Astrocyte of the hippocampus (primary cell): ENCODE data around the gene AKR1C1.
"Not testable (repeated sequence)": the region's sequence is repeated elsewhere in the genome, so short reads cannot be mapped to it uniquely, and the experiment has no call there.

ENCODE experiments used
- DNase-seq: peaks from one replicate; pipeline ENCODE4 v3.0.0; 2011; ENCODE audit warnings: low read depth, low spot score

The AKR1C1 gene

DNA sequence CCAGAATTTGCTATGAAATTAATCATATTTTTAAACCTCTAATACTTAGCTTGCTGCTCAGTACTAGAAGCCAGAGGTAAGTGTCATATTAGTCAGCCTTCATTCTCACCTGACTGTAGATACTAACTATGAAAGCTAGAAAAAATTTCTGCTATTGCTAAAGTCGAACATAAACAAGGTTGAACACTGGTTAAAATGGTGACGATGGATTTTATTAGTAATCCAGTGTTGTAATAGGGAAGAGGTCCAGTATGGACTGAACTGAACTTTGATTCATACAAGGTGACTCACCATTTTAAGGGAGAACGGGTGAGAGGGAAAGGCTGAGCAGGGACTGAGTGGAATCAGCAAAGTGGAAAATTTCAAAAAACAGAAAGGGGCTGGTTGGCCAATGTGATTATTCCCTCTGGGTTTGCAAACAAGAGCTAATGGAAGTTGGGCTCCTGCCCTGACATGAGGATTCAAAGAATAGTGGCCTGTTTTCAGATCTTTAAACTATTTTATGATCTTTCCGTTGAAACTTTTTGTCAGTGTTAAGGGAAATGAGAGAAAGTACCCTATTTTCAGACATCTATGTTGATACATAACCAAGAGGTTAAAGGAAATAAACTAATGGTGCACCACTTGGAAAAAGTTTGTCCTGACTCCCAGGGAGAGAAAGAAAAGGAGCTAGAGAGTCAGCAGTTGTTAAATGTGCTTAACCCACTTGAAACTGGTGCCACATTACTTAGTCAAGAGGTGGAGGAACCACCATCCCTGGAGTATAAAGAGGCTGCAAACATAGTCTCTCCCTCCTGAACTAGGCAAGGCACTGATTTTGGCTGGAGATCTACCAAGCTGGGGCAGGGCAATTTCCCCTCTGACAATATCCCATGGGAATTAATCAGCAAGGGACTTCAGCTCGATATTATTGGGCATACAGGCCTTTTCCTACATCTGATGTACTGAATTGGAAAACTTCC lies 15.3 kb upstream of the AKR1C1 start:
- DNase-seq = peak; percentile 74

DNA sequence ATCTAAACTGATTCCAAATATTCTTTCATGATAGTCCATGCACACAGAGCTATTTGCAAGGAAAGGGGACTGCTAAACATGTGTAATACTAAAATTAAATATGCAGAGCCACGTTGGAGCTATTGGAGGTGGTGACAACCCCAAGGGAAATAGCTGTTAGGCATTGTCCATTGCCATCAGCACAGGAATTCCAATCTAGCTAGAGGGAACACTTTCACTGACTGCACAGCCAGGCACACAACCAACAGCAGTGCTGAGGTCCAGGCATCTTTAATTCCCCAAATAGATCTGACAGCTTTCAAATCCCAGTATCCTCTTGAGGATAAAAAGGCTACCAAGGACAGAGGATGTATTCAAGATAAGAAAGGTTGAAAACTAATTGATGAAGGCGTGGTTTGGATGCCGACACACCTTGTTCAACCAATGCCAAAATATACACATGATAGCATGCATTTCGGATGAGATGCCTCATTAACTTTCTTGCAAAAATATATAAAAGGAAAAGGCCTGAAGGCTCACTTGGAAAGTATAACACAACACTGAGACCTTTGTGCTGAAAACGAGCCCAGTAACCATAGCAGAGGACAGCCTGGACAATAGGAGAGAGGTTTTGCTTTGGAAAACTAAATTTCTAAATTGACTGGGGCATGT lies 11.6 kb upstream of the AKR1C1 start:
- DNase-seq = peak; percentile 26

DNA sequence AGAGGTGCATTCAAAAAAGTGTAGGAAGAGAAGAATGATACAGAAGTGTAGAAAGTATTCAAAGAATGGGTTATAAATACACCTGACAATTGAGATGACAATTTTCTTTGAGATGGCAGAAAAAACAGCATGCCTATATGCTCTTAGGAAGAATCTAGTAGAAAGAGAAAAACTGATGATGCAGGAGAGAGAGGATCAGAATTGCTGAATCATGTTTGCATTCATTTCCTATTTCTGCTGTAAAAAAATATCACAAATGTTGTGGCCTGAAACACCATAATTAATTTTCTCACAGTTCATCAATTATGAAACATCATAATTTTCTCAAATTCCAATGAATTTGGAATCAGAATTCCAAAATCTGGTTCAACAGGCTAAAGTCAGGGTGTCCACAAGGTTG lies 9.8 kb upstream of the AKR1C1 start:
- no peak for DNase-seq

- not testable (repeated sequence) for DNase-seq
These were observed 7.1 kb upstream of the AKR1C1 start for GRCh38 chr10:4956088-4956487.

GRCh38 chr10:4956955-4957645 lies 6.1 kb upstream of the AKR1C1 start:
- DNase-seq = not testable (repeated sequence)

DNA sequence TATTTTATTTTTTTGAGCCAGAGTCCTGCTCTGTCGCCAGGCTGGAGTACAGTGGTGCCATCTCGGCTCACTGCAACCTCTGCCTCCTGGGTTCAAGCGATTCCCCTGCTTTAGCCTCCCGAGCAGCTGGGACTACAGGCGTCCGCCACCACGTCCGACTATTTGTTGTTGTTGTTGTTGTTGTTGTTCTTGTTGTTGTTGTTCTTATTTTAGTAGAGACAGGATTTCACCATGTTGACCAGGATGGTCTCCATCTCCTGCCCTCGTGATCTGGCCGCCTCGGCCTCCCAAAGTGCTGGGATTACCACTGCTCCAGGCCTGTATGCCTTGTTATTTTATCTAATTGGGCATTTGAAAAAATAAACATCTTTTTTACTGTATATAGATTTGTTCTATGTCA lies 1.7 kb upstream of the AKR1C1 start:
- not testable (repeated sequence) for DNase-seq

DNA sequence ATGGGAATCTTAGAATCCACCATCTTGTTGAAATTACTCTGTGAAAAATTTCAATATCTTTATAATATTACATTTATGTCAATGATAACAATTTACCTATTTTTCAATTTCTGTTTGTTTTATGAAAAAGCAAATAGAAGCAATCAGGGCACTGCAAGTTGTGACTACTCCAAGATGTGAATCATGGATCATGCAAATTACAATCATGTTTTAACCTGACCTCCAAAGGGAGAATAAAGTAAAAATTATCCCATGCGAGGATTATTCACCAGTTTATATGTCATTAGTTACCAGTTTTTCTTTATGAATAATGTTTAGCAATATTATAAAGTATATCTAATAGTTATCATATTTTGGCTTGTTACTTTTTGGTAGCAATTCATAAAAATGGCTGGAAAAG lies 907 bp upstream of the AKR1C1 start:
- not testable (repeated sequence) for DNase-seq

GRCh38 chr10:4963815-4964154 lies 570 bp downstream of the AKR1C1 start:
- not testable (repeated sequence) for DNase-seq

DNA sequence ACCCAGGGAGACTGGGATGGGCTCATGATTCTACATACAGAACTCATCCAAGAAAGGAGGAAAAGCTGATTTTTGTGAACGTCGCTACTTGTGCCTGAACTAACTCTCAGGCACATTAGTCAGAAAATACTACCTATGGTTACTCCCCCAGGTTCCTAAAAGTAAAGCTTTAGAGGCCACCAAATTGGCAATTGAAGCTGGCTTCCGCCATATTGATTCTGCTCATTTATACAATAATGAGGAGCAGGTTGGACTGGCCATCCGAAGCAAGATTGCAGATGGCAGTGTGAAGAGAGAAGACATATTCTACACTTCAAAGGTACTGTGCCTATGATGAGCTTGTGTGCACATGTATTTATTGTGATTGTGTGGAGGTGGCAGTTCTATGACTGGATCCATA lies 2.5 kb downstream of the AKR1C1 start:
- not testable (repeated sequence) for DNase-seq

- not testable (repeated sequence) for DNase-seq
These were observed 4.0 kb downstream of the AKR1C1 start for GRCh38 chr10:4967189-4967588.

GRCh38 chr10:4969289-4969688 lies 6.1 kb downstream of the AKR1C1 start:
- not testable (repeated sequence) for DNase-seq

- not testable (repeated sequence) for DNase-seq
These were observed 7.1 kb downstream of the AKR1C1 start for GRCh38 chr10:4970362-4970761.

GRCh38 chr10:4972369-4973142 lies 9.3 kb downstream of the AKR1C1 start:
- DNase-seq = not testable (repeated sequence)

GRCh38 chr10:4973294-4973693 lies 10.1 kb downstream of the AKR1C1 start:
- DNase-seq = not testable (repeated sequence)

GRCh38 chr10:4974400-4974799 lies 11.2 kb downstream of the AKR1C1 start:
- not testable (repeated sequence) for DNase-seq

- no peak for DNase-seq
These were observed 13.8 kb downstream of the AKR1C1 start for GRCh38 chr10:4977025-4977424.

DNA sequence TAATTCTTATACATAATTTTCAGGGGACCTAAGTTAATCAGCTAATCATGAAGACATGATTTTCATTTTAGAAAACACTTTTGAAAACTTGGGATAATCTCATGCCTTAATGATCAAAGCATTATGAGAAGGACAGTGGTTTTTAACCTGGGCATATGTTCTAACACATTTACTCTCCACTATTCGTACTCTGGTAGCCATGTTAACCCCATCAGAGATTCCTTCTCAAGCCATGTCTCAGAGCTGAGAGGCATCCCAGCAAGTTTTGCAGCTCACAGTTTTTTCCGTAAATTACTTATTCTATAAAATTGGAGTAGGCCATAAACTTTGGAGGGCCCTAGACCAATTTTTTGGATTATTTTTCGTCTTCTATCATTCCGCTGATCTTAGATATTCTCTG lies 15.7 kb downstream of the AKR1C1 start:
- DNase-seq = no peak

GRCh38 chr10:4980793-4981192 lies 17.6 kb downstream of the AKR1C1 start:
- no peak for DNase-seq

DNA sequence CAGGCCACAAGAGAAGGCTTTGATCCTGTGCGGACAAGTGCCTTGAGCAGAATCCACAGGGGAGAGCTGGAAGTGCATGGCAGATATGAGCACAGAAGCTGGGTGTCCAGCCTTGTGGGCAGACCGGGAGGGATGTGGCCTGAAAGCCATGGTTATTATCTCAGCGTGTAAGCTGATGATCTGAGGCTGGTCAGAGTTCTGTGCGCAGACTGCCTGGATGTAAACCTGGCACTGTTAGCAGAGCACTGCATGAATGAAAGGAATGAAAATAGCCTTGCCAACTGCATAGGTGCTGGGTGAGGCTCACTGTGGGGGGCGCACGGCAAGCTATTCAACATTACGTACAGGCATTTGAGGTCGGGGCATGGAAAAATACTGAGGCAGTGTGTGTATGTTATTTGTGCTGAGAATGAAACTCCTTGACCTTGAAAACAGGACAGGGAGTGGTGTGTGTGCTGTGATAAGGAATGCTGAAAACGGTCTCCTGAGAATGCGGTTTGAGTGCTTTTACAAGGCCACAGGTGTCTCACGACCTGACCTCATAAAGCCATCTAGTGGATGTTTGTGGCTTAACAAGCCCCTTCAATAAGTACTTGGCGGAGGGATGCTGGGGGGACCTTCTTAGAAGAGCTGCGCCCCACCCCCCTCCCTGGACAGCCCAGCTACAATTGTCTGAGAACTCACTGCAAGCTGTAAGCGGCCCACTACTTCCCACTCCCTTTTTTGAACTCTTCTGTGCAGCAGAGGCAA lies 18.7 kb downstream of the AKR1C1 start:
- peak; percentile 38 for DNase-seq

- DNase-seq = peak; percentile 4
These were observed 19.6 kb downstream of the AKR1C1 start for GRCh38 chr10:4982764-4983226.
